ENCODE measurements around the gene E2F3. TPM values are rescaled to one million over a fixed set of nuclear protein-coding genes. Genes with fewer than 3 reads are reported as not detected.

The E2F3 gene
- total RNA-seq, 1 donor: 6.2 TPM

DNA sequence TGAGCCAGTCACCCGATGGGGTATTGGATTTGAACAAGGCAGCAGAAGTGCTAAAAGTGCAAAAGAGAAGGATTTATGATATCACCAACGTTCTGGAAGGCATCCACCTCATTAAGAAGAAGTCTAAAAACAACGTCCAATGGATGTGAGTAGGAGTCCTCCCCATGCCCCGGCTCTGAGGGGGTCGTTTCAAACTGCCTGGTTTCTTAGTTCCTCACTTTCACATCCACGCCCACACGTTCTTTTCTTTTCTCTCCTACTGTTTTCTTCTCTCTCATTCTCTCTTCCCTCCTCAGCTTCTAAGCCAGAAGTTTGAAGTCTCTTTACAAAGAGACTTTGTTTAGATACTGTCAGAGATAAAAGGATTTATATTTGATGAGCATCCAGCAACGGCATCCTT, 79.6 kb downstream of the E2F3 start:
- H3K4me3 ChIP-seq (ENCODE audit: insufficient read depth, low read length): no peak overlapping the region
- peaks cover 52% of the 10 kb centered on the region for H3K36me3 ChIP-seq (ENCODE audit: insufficient read depth, low read length)
- no peaks in the 10 kb centered on the region for H3K4me1 ChIP-seq (ENCODE audit: insufficient read depth, low read length)
- TF ChIP-seq, protein P1, sequence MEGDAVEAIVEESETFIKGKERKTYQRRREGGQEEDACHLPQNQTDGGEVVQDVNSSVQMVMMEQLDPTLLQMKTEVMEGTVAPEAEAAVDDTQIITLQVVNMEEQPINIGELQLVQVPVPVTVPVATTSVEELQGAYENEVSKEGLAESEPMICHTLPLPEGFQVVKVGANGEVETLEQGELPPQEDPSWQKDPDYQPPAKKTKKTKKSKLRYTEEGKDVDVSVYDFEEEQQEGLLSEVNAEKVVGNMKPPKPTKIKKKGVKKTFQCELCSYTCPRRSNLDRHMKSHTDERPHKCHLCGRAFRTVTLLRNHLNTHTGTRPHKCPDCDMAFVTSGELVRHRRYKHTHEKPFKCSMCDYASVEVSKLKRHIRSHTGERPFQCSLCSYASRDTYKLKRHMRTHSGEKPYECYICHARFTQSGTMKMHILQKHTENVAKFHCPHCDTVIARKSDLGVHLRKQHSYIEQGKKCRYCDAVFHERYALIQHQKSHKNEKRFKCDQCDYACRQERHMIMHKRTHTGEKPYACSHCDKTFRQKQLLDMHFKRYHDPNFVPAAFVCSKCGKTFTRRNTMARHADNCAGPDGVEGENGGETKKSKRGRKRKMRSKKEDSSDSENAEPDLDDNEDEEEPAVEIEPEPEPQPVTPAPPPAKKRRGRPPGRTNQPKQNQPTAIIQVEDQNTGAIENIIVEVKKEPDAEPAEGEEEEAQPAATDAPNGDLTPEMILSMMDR (IDR thresholded peaks at IDR 0.05; ENCODE audit: extremely low read depth, low read depth, low read length): no peak
- DNase-seq (ENCODE audit: insufficient read length, low spot score, missing footprints): no peak
- H4K20me1 ChIP-seq (ENCODE audit: insufficient read depth, low read length): peaks cover 20% of the 10 kb centered on the region
- H2AFZ ChIP-seq (ENCODE audit: low read length): no peak overlapping the region
- no peak overlapping the region for H3K4me2 ChIP-seq (ENCODE audit: insufficient read depth, low read length)
- H3K79me2 ChIP-seq (ENCODE audit: insufficient read depth, low read length): peaks cover 51% of the 10 kb centered on the region
- no peak overlapping the region for H3K27ac ChIP-seq (ENCODE audit: low read depth, low read length)
- no peaks in the 10 kb centered on the region for H3K9me3 ChIP-seq (ENCODE audit: low read depth, low read length)
- H3K27me3 ChIP-seq (ENCODE audit: insufficient read depth, low read length): no peaks in the 10 kb centered on the region

DNA sequence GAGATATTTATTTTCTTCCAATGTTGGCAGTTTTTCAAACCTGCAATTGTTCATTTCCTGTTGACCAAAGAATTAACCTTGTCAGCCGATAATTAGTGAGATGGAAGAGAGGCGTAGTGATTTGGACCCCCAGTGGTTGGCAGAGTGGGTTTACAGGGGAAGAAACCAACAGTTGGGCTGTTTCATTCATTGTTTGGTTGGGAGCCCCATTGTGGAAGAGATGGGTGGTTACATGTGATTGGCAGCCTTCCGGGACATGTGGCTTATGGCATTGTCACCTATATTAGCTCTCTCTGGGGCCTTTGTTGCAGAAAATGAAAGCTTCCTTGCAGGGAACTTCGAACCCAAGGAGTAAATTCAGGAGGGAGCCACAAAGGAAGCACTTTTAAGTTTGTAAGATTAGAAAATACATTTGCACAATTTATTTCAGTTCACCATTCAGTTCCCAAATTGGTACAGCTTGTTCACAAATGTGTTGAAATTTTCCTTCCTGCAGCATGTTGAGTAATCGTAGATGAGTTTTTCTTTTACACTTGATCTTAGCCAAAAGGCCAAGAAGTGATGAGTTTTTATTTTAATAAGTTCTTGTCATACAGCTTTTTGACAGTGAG, 82.3 kb downstream of the E2F3 start:
- Histone ChIP-seq H3K4me3 (ENCODE audit: insufficient read depth, low read length) (no peak overlapping the region), H3K36me3 (ENCODE audit: insufficient read depth, low read length) (peaks cover 63% of the 10 kb centered on the region), H3K27me3 (ENCODE audit: insufficient read depth, low read length) (no peaks in the 10 kb centered on the region), H3K4me2 (ENCODE audit: insufficient read depth, low read length) (no peak overlapping the region), H3K4me1 (ENCODE audit: insufficient read depth, low read length) (no peaks in the 10 kb centered on the region), H3K79me2 (ENCODE audit: insufficient read depth, low read length) (peaks cover 27% of the 10 kb centered on the region), H3K9me3 (ENCODE audit: low read depth, low read length) (no peaks in the 10 kb centered on the region), H2AFZ (ENCODE audit: low read length) (no peak overlapping the region), H3K27ac (ENCODE audit: low read depth, low read length) (no peak overlapping the region), H4K20me1 (ENCODE audit: insufficient read depth, low read length) (peaks cover 9% of the 10 kb centered on the region)
- TF ChIP-seq, protein P1 (IDR thresholded peaks at IDR 0.05; ENCODE audit: extremely low read depth, low read depth, low read length): no peak
- no peak for DNase-seq (ENCODE audit: insufficient read length, low spot score, missing footprints)

DNA sequence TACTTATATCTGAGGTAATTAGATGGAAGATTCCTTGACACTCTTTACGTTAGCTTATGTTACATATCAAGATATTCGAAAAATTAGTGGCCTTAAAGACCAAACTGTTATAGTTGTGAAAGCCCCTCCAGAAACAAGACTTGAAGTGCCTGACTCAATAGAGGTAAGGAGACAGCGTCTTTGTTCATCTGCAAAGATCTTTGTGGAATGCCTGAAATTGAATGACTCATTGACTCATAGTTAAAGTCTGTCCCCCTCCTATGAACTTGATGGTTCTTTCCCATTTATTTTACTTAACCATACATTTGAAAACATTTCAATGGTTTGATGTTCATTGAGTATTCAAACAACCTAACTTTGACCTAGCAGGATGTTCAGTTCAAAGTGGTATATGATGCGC, 85.0 kb downstream of the E2F3 start:
- Histone ChIP-seq H4K20me1 (ENCODE audit: insufficient read depth, low read length) (no peaks in the 10 kb centered on the region), H3K36me3 (ENCODE audit: insufficient read depth, low read length) (peaks cover 65% of the 10 kb centered on the region), H3K79me2 (ENCODE audit: insufficient read depth, low read length) (peaks cover 10% of the 10 kb centered on the region), H2AFZ (ENCODE audit: low read length) (no peak overlapping the region), H3K4me3 (ENCODE audit: insufficient read depth, low read length) (no peak overlapping the region), H3K27ac (ENCODE audit: low read depth, low read length) (no peak overlapping the region), H3K9me3 (ENCODE audit: low read depth, low read length) (no peaks in the 10 kb centered on the region), H3K27me3 (ENCODE audit: insufficient read depth, low read length) (no peaks in the 10 kb centered on the region), H3K4me1 (ENCODE audit: insufficient read depth, low read length) (no peaks in the 10 kb centered on the region), H3K4me2 (ENCODE audit: insufficient read depth, low read length) (no peak overlapping the region)
- TF ChIP-seq, protein P1 (IDR thresholded peaks at IDR 0.05; ENCODE audit: extremely low read depth, low read depth, low read length): no peak
- DNase-seq (ENCODE audit: insufficient read length, low spot score, missing footprints): no peak

DNA sequence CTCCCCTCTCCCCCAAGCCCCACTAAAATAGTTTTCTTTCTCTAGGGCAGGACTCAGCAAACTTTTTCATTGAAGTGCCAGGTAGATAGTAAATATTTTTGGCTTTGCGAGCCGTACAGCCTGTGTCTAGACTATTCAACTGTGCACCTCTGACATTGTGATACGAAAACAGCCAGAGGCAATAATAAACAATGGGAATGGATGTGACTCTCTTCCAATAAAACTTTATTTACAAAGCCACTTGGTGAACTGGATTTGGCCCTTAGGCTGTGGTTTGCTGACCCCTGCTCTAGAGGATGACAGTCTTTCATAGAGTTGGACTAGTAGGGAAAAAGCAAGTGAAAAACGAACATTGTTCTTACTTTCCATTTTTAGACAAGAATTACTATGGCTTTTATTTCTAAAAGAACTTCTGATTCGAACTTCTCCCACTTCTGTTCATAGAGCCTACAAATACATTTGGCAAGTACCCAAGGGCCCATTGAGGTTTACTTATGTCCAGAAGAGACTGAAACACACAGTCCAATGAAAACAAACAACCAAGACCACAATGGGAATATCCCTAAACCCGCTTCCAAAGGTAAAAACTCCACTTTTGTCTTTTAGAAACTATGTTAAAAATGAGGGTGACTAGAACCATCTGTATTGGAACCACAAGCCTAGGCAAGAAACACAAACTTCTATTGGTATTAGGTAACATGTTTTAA, 86.1 kb downstream of the E2F3 start:
- no peak overlapping the region for H3K4me3 ChIP-seq (ENCODE audit: insufficient read depth, low read length)
- H3K79me2 ChIP-seq (ENCODE audit: insufficient read depth, low read length): peaks cover 4% of the 10 kb centered on the region
- H4K20me1 ChIP-seq (ENCODE audit: insufficient read depth, low read length): peaks cover 6% of the 10 kb centered on the region
- no peak overlapping the region for H3K4me2 ChIP-seq (ENCODE audit: insufficient read depth, low read length)
- no peak overlapping the region for H2AFZ ChIP-seq (ENCODE audit: low read length)
- TF ChIP-seq, protein P1 (IDR thresholded peaks at IDR 0.05; ENCODE audit: extremely low read depth, low read depth, low read length): no peak
- no peaks in the 10 kb centered on the region for H3K4me1 ChIP-seq (ENCODE audit: insufficient read depth, low read length)
- no peak overlapping the region for H3K27ac ChIP-seq (ENCODE audit: low read depth, low read length)
- no peaks in the 10 kb centered on the region for H3K9me3 ChIP-seq (ENCODE audit: low read depth, low read length)
- DNase-seq (ENCODE audit: insufficient read length, low spot score, missing footprints): no peak
- H3K36me3 ChIP-seq (ENCODE audit: insufficient read depth, low read length): peaks cover 55% of the 10 kb centered on the region
- H3K27me3 ChIP-seq (ENCODE audit: insufficient read depth, low read length): no peaks in the 10 kb centered on the region

All from osteoblast (primary cell).